SKM-1 treated with dmso at 0.1 percent for 144 hours (cell line): ENCODE results near the gene GLT6D1.
A peak's percentile ranks its signal among the peaks of the same experiment; 100 is the strongest.
"Not testable (repeated sequence)": the region's sequence is repeated elsewhere in the genome, so short reads cannot be mapped to it uniquely, and the experiment has no call there.

Experiments used
- DNase-seq: peaks from one replicate; lab custom pipeline; 2025; ENCODE audit not compliant: unreplicated experiment; lab: John Stamatoyannopoulos, UW

GLT6D1 gene

DNA sequence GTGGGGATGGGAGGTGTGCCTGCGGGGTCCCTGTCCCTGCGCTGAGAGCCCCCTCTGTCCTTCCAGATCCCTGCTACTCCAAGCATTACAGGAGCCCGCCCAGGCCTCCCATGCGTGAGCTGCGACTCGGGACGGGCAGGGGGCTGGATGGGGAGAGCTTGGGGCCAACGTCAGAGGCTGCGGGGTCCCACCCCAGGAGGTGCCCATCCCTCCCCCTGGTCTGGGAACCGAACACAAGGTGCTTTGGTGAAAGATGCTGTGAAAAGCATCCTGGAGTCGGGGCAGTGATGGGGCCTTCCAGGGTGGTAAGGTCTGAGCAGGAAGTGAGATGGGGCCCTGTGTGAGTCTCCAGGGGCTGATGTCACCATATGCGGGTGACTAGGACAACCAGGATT, 26.5 kb upstream of the GLT6D1 start:
- DNase-seq, result no peak

DNA sequence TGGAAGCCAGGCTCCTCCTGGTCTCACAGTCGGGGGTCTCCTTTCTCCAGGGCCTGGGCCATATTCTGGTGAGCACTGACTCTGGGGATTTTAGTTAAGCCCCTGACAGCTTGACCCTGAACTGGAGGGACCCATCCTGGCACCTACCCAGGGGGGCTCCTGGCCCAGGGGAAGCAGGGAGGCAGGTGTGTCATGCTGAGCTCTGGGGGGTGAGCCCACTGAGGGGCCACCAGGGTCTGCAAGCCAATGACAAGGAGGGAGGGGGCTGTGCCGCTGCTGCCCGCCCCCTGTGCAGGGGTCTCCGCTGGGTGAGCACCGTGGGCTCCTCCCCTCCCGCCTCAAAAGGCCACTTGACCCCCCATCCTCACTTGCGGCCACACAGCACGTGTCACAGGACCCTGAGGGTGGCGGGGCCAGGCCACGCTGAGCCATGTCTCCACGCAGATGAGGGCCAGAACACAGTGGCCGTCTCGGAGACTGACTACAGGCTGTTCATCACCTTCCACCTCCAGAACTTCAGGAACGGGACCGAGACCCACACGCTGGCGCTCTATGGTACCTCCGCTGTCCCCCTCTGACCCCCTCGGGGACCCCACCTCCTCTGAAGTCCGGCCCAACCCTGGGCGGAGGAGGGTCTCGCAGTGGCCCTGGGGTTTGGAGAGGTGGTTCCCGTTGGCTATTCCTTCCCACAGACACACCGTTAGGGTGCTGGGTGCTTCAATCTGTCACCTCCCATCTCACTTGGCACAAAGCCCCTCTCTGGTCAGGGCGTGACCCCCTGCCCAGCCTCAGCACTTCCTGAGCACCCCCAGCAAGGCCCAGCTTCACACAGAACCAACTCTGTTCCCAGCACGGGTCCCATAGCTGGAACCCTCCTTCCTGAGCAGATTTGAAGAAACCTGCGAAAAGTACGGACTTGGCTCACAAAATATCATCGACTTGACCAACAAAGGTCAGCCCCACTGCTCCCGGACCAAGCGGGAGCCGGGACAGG, 25.8 kb upstream of the GLT6D1 start:
- no peak for DNase-seq

DNA sequence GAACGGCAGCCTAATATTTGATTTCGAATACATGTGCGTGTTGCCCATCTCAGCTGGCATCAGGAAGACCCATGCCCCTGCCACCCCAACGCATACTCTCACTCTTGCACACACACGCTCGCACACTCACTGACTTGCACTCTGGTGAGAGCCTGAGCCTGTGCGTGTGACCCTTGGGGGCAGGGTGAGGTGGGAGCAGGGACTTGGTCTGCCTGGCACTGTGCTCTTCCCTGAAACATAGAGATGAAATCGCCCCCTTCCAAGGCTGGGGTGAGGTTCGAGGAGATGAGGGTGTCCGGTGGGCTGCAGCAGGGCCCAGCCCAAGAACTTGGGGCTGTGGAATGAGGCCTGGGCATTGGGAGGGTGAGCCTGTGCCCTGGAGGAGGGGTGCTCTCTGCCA, 24.9 kb upstream of the GLT6D1 start:
- DNase-seq, result no peak

DNA sequence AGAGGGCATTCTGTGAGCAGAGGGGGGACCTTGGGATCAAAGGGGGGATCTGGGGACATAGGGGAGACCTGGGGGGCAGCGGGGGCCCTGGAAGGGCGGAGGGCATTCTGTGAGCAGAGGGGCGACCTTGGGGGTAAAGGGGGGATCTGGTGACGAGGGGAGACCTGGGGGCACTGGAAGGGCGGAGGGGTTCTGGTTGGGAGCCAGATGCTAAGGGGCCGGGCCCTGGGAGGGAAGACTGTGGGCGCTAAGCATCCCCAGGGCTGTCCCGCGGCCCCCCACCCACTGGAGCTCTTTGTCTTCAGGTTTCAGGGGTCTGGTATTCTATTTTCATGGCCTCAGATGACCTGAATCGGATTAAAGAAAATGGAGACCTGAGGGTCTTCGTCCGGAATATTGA, 24.5 kb upstream of the GLT6D1 start:
- DNase-seq, result no peak

DNA sequence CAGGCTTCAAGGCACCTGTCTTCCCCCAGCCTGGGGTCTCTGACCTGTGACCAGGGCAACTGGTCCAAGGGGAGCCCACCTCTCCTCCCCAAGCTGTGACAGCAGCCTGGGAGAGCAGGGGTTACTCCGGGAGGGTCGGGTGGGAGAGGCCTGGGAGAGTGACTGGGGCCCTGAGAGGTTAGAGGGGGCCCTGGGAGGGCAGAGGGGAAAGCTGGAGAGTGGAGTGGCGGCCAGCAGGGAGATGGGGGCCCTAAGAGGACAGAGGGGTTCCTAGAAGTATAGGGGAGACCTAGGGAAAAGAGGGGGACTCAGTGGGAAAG, 24.1 kb upstream of the GLT6D1 start:
- DNase-seq, result no peak

DNA sequence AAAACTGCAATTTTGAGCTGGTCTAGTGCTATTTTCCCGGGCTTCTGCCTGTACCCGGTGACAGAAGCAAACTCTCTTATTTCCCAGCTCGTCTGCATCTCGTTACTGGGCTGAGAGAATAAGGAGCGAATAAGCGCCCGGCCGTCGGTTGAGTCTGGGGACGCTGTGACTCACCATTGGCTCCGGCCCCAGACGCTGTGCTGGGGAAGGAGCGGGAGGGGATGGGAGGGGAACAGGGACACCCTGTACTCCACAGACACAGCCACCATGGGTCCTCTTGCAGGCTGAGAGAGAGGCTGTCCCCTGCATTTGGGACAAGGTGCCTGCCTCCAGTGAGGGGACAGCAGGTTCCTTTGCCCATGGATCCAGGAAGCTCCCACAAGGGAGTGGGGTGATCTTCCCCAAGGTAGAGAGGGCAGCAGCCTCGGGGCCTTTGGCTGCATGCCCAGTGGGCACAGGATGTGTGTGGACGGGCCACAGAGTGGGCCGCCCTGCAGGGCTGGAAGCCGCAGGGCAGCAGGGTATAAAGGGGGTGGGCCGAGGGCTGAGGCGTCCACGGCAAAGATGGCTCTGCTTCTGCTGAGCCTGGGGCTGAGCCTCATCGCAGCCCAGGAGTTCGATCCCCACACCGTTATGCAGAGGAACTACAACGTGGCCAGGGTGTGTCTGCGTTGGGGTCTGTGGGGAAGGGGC, 23.6 kb upstream of the GLT6D1 start, which contains the start of gene LCN9:
Gene LCN9, plus strand, starts transcription at position 552 of the 693 bp plus-strand sequence. Its CDS starts 13 bp downstream, at position 565.
- DNase-seq, result no peak

DNA sequence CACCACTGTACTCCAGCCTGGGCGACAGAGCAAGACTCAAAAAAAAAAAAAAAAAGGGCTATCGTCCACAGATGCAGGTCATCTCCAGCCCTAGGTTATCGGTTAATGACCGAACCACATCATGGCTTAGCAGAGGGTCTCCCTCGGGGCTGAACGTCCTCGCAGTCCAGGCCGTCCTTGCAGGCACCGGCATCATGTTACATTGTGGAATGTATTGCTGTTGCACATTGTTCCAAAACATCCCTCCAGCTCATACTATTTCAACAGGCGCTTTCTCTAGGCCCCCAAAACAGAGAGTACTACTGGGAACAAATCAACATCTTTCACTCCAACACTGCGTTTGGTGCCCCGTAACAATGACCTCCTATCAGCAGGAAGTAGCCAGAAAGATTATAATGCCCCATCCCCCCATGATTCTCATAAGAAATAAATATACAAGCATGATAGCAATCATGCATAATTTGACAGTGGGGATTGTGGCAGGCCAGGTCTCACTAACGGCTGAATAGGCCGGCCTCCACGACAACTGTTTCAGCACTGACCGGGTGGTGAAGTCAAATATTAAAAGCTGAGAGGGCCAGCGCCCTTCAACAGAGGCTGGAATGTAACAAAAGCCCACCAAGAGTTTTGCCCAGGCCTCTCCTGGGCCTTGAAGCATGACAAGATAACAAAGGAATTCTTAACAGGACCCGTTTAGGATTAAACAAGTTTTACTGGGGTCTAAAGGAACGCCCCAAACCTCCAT, 22.6 kb upstream of the GLT6D1 start:
- no peak for DNase-seq

DNA sequence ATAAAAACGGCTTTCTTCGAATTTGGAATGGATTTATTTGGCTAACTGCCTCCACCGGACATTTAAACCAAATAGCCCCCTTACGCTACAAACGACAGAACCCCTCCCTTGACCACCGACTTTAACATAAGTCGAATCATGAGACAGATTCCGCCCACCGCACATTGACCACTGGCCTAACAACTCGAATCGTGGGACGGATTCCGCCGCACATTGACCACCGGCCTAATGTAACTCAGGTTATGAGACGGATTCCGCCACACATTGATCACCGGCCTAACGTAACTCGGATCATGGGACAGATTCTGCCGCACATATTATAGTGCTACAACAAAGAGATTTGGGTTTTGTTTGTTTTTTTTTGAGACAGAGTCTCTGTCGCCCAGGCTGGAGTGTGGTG, 21.1 kb upstream of the GLT6D1 start:
- no peak for DNase-seq

DNA sequence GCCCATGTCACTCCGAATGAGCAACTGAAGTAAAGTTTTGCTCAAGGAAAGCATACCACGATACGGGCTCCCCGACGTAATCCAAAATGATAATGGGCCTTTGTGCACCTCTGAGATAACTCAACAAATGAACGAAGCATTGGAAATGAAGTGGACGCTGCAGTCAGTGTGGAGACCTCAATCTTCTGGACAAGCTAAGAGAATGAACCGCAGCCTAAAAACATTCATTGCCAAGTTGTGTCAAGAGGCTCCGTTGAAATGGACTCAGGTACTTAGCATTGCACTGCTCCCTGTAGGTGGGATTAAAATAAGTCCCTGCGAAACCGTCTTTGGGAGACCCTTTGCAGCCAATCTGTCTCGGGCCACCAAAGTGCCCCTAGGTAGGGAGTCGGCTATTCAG, 19.9 kb upstream of the GLT6D1 start:
- DNase-seq, result no peak

DNA sequence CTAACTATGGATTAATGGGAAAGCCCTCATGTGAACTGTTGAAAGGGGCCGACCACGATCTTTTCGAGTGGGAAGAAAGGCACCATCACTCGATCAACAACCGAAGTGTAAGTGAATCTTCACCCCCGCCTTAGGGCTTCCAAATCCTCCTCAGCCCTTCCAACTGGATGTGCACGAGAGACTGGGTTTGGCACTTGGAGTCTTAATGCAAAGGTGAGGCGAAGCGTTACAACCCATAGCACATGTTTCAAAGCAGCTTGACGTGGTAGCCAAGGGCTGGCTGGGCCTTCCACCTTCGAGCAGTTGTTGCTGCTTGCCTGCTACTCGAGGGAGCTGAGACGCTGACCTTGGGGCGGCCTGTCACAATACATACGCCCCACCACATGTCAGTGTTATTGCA, 18.1 kb upstream of the GLT6D1 start:
- no peak for DNase-seq

DNA sequence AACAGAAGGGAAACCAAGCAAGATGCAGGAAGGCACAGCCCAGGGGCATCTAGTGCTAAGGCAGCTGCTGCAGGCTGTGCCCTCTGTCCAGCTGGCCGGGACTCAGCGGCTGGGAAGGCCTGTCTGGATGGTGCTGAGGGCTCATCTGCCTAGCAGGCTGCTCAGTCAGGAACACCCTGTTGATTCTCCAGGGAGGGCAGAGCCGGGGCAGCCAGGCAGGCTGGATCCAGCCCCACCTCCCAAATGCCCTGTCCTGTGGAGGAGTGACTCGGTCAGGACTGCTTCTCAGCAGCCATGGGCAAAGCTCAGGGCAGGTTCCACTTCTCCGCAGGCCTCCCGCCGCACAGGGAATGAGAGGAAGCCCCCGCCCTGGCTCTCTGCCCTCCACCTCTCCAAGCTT, 16.0 kb upstream of the GLT6D1 start:
- no peak for DNase-seq

DNA sequence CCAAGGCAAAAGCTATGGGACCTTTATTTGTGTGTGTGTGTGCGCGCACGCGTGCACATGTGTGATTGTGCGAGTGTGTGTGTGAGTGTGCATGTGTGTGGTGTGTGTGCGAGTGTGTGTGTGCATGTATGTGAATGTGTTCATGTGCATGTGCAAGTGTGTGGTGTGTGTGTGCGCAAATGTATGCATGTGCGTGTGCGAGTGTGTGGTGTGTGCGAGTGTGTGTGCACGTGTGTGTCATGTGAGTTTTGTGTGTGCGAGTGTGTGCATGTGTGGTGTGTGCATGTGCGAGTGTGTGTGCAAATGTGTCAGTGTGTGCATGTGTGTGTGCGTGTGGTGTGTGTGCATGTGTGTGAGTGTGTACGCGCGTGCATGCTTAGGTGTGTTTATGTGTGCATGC, 11.1 kb upstream of the GLT6D1 start:
- DNase-seq, result no peak

DNA sequence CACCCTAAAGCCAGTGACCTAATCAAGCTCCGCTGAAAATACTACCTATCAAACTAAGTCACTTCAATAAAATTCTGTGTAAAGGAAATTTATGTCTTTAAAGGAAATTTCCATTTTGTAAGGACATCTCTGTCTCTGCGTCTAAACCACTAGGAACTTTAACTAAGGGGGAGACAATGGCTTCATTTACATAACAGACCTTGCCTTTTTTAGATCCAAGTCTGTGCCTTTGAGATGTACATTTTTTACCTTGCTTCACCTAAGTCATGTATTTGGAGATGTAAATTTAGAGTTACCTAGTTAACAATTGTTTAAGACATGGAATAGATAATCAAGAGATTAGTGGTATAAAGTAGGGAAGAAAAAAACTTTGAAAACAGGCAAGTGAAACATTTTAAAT, 10.2 kb upstream of the GLT6D1 start:
- DNase-seq, result no peak

DNA sequence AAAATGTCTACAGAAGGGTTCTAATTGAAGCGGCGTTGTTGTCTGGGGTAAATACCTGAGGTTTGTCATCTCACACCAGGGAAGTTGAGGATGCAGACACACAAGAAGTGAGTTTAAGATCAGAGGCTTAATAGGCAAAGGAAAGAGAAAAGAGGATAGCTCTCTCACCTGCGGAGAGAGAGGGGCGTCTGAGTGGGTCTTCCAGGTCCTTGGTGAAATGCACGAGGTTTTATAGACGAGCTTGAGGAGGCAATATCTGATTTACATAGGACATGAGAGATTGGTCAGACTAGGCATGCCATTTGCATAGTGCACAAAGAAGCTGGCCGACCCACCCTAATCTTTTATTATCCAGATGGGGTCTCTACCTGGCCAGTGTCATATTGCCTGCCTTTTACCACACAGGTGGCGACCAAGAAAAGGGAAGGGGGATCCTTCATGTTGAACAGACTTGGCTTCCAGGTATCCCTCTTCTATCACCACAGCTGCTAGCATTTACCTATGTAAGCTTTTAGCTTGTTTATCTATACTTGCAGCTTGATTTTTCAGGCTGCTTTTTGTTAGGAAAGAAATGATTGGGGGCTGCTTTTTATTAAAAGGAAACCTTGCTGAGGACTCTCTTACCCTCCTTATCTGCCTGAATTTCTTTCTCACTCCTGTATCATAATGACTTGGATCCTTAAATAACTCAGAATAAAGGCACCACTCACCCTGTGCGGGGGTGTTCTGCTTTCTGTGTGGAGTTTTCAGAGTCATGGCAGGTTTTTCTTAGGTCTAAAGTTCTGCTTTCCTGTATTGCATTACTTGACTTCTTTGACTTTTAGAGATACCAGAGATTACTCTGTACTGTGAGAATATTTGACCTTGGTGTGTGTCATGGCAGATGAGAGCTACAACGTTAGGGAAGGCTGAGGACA, 9.4 kb upstream of the GLT6D1 start:
- DNase-seq, result no peak

DNA sequence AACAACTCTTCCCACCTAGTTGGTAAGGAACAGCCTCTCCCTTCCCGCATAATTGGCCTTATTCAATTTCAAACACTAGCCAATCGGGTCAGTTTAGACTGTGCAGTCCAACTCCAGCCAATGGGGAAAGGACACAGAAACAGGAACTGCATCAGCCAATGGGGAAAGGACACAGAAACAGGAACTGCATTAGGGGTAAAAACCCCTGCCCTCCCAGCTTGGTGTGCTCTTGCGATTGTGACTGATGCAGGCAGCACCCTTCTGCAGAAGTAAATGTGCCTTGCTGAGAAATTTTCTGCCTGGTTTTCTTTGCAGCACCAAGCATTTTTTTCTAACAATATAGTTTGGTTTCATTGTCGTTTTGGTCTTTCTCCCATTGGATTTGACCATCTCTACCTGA, 8.5 kb upstream of the GLT6D1 start:
- peak; percentile 64 for DNase-seq

DNA sequence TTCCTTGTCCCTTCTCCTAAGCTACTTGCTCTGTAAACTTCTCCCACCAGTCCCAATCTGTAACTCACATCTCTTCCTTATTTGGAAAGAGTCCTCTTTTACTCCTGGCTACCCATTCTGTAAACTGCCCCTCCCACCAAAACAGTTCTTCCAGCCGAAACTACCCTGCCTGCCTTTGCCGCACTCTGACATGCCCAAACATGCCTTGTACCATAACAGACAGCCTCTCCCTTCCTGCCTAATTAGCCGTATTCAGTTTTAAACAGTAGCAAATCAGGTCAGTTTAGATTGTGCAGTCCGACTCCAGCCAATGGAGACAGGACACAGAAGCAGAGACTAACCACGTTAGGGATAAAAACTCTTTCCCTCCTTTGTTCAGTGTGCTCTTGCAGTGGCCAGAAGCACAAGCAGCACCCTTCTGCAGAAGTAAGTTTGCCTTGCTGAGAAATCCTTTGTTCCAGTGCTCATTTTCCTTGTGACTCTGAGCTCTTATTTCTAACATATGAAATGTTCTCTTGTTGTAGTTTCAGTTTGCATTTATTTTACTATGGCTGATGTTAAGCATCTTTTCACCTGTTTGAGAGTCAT, 5.4 kb upstream of the GLT6D1 start:
- DNase-seq, result peak; percentile 93

DNA sequence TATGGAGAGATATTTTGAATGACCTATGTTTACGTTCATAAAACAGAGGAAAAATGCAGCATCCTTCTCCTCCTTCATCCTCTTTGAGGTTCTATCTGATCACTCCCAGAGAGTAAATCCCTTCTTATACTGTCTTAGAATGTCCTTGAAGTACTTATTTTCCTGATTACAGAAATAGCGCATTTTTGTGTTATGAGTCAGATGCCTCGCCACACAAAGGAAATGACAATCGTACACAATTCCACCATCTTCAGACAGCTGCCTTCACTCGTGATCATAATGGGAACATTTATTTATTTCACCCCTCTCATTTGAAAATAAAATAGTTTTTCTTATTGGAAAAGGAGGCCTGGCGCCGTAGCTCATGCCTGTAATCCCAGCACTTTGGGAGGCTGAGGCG, 2.4 kb upstream of the GLT6D1 start:
- DNase-seq, result no peak

DNA sequence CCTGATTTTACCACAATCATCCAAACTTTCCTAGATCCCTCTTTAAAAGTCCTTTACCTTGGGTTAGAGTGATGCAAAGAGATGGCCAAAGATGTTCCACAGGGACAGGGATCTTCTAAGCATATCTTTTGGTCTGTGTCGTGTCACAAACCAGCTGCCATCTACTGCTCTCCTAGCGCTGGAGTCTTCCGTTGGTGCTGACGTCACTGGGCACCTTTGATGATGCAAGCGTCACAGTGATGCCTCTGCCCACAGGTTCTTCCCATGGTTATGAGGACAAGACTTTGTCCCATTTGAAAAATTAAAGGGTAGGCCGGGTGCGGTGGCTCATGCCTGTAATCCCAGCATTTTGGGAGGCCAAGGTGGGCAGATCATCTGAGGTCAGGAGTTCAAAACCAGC, 1.7 kb upstream of the GLT6D1 start:
- no peak for DNase-seq

DNA sequence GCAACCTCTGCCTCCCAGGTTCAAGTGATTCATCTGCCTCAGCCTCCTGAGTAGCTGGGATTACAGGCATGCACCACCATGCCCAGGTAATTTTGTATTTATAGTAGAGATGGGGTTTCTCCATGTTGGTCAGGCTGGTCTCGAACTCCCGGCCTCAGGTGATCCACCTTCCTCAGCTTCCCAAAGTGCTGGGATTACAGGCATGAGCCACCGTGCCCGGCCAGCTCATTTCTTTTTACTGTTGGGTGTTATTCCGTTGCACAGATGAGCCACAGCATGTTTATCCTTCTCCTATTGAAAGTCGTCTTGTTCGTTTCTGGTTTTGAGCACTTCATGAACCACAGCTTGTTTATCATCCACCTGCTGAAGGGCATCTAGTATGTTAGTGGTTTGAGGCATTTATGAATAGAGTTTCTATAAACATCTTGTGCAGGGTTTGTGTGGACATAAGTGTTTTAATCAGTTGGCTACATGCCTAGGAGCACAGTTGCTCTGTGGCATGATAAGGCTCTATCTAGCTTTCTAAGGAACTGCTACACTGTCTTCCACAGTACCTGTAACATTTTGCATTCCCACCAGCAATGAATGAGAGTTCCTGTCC, 2.3 kb downstream of the GLT6D1 start:
- DNase-seq, result not testable (repeated sequence)

DNA sequence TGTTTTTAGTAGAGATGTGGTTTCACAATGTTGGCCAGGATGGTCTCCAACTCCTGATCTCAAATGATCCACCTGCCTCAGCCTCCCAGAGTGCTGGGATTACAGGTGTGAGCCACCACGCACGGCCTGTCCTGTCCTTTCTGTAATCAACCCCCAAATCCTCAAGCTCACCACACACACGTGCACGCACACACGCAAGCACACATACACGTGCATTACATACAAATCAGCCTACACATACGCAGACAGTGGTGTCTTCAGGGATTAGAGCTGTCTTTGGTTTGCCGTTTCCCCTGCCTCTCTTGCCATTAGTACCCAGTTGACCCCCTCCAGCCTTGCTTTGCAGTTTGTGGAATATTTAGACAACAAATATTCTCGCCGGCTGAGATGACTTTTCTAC, 6.5 kb downstream of the GLT6D1 start:
- DNase-seq, result no peak
